K562 (cell line): Measurements from ENCODE around the gene SELENOM. TPM values are rescaled to one million over a fixed set of nuclear protein-coding genes. Genes with fewer than 3 reads are reported as not detected.

Source experiments
- ATAC-seq: fragments of 200-7000 bp; cut with Tn5 transposase; 3 replicates; pipeline ENCODE4 v1.9.1; 2020; ENCODE audit warnings: moderate library complexity
- BruUV-seq: library from RNA; stranded (reverse); fragments of 400-500 nt; replicated peaks from 2 replicates; lab custom pipeline; 2021; lab: Mats Ljungman, UMichigan
- CTCF ChIA-PET: fragments of 300-600 bp; formaldehyde crosslinking; extraction: SDS; loops from one replicate; lab custom pipeline; 2021; ENCODE audit warnings: low intra/inter-chr PET ratio; lab: Yijun Ruan, JAX
- POLR2A ChIA-PET: fragments of 300-600, 350-650 bp; sonication (Branson Sonifier 250); formaldehyde crosslinking; extraction: SDS; loops from one replicate; lab custom pipeline; 2021; ENCODE audit warnings: antibody characterized with exemption, inconsistent platforms; lab: Yijun Ruan, JAX
- DNase-seq, 4 experiments: peaks; one replicate each; pipeline versions ENCODE4 v3.0.0 to v3.0.0-alpha.2; 2011 to 2018; ENCODE audit warnings: low spot score in 3 of 4, mixed read lengths in 3 of 4; ENCODE audit errors: extremely low read depth in 1 of 4
- FAIRE-seq: peaks from 2 replicates; lab custom pipeline; 2011; peaks lifted over from hg19 to GRCh38; lab: Jason Lieb, UNC
- H2AFZ ChIP-seq: 2 replicates; pipeline ENCODE4 v1.6.0; 2011; ENCODE audit warnings: low read depth, low read length, control low read depth, inconsistent platforms
- H3K27ac ChIP-seq: fragments of 200-600 bp; 3 replicates; pipeline ENCODE4 v1.8.0; 2011; ENCODE audit warnings: low read depth, mild to moderate bottlenecking, control low read depth, inconsistent platforms, low read length, moderate library complexity, mixed read lengths; ENCODE audit errors: extremely low read depth
- H3K27me3 ChIP-seq, 2 experiments: fragments of 300-600 bp in 1 of 2; 2 replicates in 1 of 2; 3 replicates in 1 of 2; pipeline versions ENCODE4 v1.6.0 to v1.8.0; 2011; ENCODE audit warnings: inconsistent platforms in 2 of 2, low read length in 2 of 2, mild to moderate bottlenecking in 1 of 2, mixed read lengths in 1 of 2, moderate library complexity in 1 of 2; ENCODE audit not compliant: control insufficient read depth in 2 of 2, insufficient read depth in 2 of 2
- H3K36me3 ChIP-seq: fragments of 300-600 bp; 3 replicates; pipeline ENCODE4 v1.8.0; 2011; ENCODE audit warnings: mild to moderate bottlenecking, low read length, inconsistent platforms; ENCODE audit not compliant: control insufficient read depth, insufficient read depth
- H3K4me1 ChIP-seq, 2 experiments: fragments of 200-600 bp in 1 of 2; replicated peaks in 1 of 2; 2 replicates in 1 of 2; 3 replicates in 1 of 2; pipeline versions ENCODE4 v1.5.1 to v1.8.0; 2011; ENCODE audit warnings: inconsistent platforms in 2 of 2, low read length in 2 of 2, mild to moderate bottlenecking in 1 of 2, mixed read lengths in 1 of 2, moderate library complexity in 1 of 2; ENCODE audit not compliant: control insufficient read depth in 2 of 2, insufficient read depth in 2 of 2
- H3K4me2 ChIP-seq: 2 replicates; pipeline ENCODE4 v1.6.1; 2011; ENCODE audit warnings: low read length, control low read depth, inconsistent platforms, mixed read lengths; ENCODE audit not compliant: insufficient read depth
- H3K4me3 ChIP-seq: fragments of 200-600 bp; sonication (generic), shearing (Covaris generic); 2 replicates; pipeline ENCODE4 v1.5.1; 2016; ENCODE audit warnings: control low read depth, inconsistent platforms
- H3K79me2 ChIP-seq: fragments of 200-600 bp; 3 replicates; pipeline ENCODE4 v1.8.0; 2011; ENCODE audit warnings: low read length, inconsistent platforms; ENCODE audit not compliant: control insufficient read depth, insufficient read depth
- H3K9ac ChIP-seq, 2 experiments: 2 replicates each; pipeline versions ENCODE4 v1.6.0 to v1.6.1; 2011; ENCODE audit warnings: low read depth in 2 of 2, low read length in 2 of 2, control low read depth in 1 of 2, inconsistent platforms in 1 of 2, mild to moderate bottlenecking in 1 of 2, mixed read lengths in 1 of 2; ENCODE audit not compliant: insufficient read depth in 1 of 2
- H3K9me1 ChIP-seq: one replicate; pipeline ENCODE4 v1.6.0; 2011; ENCODE audit warnings: inconsistent platforms, mild to moderate bottlenecking, low read length, moderate library complexity; ENCODE audit not compliant: control insufficient read depth, insufficient read depth
- H3K9me3 ChIP-seq: replicated peaks from 2 replicates; pipeline ENCODE4 v1.5.1; 2011; ENCODE audit warnings: low read depth, low read length, inconsistent platforms; ENCODE audit not compliant: control insufficient read depth, insufficient read depth
- H4K20me1 ChIP-seq: replicated peaks from 2 replicates; pipeline ENCODE4 v1.6.1; 2011; ENCODE audit warnings: low read length, inconsistent platforms, mixed read lengths; ENCODE audit not compliant: control insufficient read depth, insufficient read depth
- BDP1 ChIP-seq: IDR thresholded peaks from 3 replicates; pipeline ENCODE4 v1.6.1; 2011; ENCODE audit not compliant: insufficient read length, insufficient read depth
- CEBPG ChIP-seq, 3 experiments: fragments of 200-800 bp in 1 of 3; sonication (Bioruptor generic) in 1 of 3; sonication (generic) in 1 of 3; formaldehyde crosslinking in 1 of 3; IDR thresholded peaks in 2 of 3; conservative IDR thresholded peaks in 1 of 3; 2 replicates each; pipeline versions ENCODE4 v1.6.1 to v1.8.0; 2016 to 2022; ENCODE audit warnings: missing compliant biosample characterization in 2 of 3, missing genetic modification characterization in 2 of 3, mild to moderate bottlenecking in 1 of 3, missing genetic modification reagents in 1 of 3
- FOXJ2 ChIP-seq: fragments of 200-800 bp; sonication (Bioruptor generic); IDR thresholded peaks from 2 replicates; pipeline ENCODE4 v1.6.1; 2016; ENCODE audit warnings: missing genetic modification characterization, missing compliant biosample characterization
- MTA2 ChIP-seq: fragments of 450-650 bp; IDR thresholded peaks from 2 replicates; pipeline ENCODE4 v1.6.1; 2016; ENCODE audit warnings: low read depth
- NR4A1 ChIP-seq, 2 experiments: fragments of 250-450 bp in 1 of 2; fragments of 450-650 bp in 1 of 2; sonication (Bioruptor Pico) in 1 of 2; IDR thresholded peaks; 2 replicates each; pipeline versions ENCODE4 v1.4.0 to v1.6.1; 2016 to 2020; ENCODE audit warnings: mild to moderate bottlenecking in 2 of 2, missing compliant biosample characterization in 1 of 2, missing genetic modification characterization in 1 of 2, moderate library complexity in 1 of 2
- PCBP2 ChIP-seq: fragments of 200-400 bp; formaldehyde crosslinking; IDR thresholded peaks from 2 replicates; pipeline ENCODE4 v1.6.1; 2018; ENCODE audit warnings: low read length, low read depth, mild to moderate bottlenecking, moderate library complexity; ENCODE audit not compliant: poor library complexity, severe bottlenecking
- SIRT6 ChIP-seq: IDR thresholded peaks from one replicate; pipeline ENCODE4 v1.6.1; 2012; ENCODE audit warnings: low read depth, mild to moderate bottlenecking, control low read depth, inconsistent platforms, low read length, moderate library complexity
- TEAD1 ChIP-seq, 2 experiments: fragments of 450-650 bp in 1 of 2; sonication (generic) in 1 of 2; formaldehyde crosslinking; IDR thresholded peaks; 2 replicates each; pipeline versions ENCODE4 v1.4.0 to v1.8.0; 2020 to 2022; ENCODE audit warnings: mild to moderate bottlenecking in 2 of 2, missing genetic modification reagents in 1 of 2
- WGBS: fragments of 100-300 bp; shearing (Covaris generic); methylation state at CpG from one replicate; pipeline ENCODE4 v1.1.6; 2016; ENCODE audit warnings: low coverage, mixed read lengths; ENCODE audit not compliant: insufficient coverage; ENCODE audit errors: missing lambda C conversion rate; 5-methylcytosine and 5-hydroxymethylcytosine counted together
- in situ Hi-C: fragments of 300-500 bp; cut with MboI; formaldehyde crosslinking; loops from 4 replicates; pipeline ENCODE4 v1.15.0; 2018; ENCODE audit warnings: inconsistent platforms, mixed read lengths
- intact Hi-C: fragments of 100-400 bp; cut with micrococcal nuclease; formaldehyde crosslinking; loops from 2 replicates; pipeline ENCODE4 v1.14.2; 2022
- polyA plus RNA-seq, 8 experiments: library from polyadenylated mRNA; depleted of rRNA in 4 of 8; stranded (reverse) in 5 of 8; unstranded in 3 of 8; fragments of >200 nt; fragmentation: Nextera tagmentation in 2 of 8; fragmentation: Illumina TruSeq in 1 of 8; extraction: Ambion mirVana in 2 of 8; extraction: Trizol in 1 of 8; gene quantifications; 2 replicates each; pipeline versions ENCODE4 v1.2.1 to v1.2.3, GENCODE V29; 2011 to 2014; ENCODE audit warnings: inconsistent platforms in 1 of 8, missing spikeins in 1 of 8
- total RNA-seq, 7 experiments: library from RNA; depleted of rRNA in 6 of 7; stranded (reverse); fragments of >200 nt in 6 of 7; fragmentation: Illumina TruSeq in 2 of 7; extraction: Trizol in 2 of 7; gene quantifications; 2 replicates each; pipeline versions ENCODE4 v1.2.1 to v1.2.3, GENCODE V29; 2011 to 2021; ENCODE audit warnings: low replicate concordance in 1 of 7
- TF ChIP-seq, protein P1 (sequence below): sonication (generic); formaldehyde crosslinking; IDR thresholded peaks from 2 replicates; pipeline ENCODE4 v1.8.1; 2023; ENCODE audit warnings: missing genetic modification reagents, mild to moderate bottlenecking, borderline replicate concordance

SELENOM gene
- total and polyA plus RNA-seq, 9 of the 15 experiments (the other 6 are each of a cell fraction or from before 2014, with no cell fraction given) = 1.2 to 10.6 (median 3.7) TPM

DNA sequence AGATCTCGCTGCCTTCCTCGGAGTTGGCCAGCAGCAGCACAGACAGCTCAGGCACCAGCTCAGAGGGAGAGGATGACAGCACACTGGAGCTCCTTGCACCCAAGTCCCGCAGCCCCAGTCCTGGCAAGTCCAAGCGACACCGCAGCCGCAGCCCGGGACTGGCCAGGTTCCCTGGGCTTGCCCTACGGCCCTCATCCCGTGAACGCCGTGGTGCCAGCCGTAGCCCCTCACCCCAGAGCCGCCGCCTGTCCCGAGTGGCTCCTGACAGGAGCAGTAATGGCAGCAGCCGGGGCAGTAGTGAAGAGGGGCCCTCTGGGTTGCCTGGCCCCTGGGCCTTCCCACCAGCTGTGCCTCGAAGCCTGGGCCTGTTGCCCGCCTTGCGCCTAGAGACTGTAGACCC lies 26.5 kb upstream of the SELENOM start:
- Histone ChIP-seq H3K9ac (no peak overlapping the region), H3K4me3 (no peak overlapping the region), H2AFZ (no peak overlapping the region), H3K9me1 (no peaks in the 10 kb centered on the region), H3K36me3 (no peaks in the 10 kb centered on the region), H3K9me3 (no peaks in the 10 kb centered on the region), H3K4me2 (no peak overlapping the region), H3K27ac (no peak overlapping the region), H3K27me3 (no peaks in the 10 kb centered on the region), H3K79me2 (no peaks in the 10 kb centered on the region), H4K20me1 (no peaks in the 10 kb centered on the region), H3K4me1 (peaks cover 0 to 11% of the 10 kb centered on the region in 2 experiments; a peak in 4 of 5 replicates)
- intact Hi-C loops (no loop called here), in situ Hi-C loops (no loop called here)
- BruUV-seq = no TSS peak
- DNase-seq (no peak), FAIRE-seq (no peak), ATAC-seq (no peak)
- WGBS = 69% methylated on average over 7 of the region's 19 CpGs
- ChIA-PET POLR2A (no interaction called here), CTCF (no interaction called here)
- TF ChIP-seq SIRT6 (no peak), BDP1 (no peak), MTA2 (no peak)

DNA sequence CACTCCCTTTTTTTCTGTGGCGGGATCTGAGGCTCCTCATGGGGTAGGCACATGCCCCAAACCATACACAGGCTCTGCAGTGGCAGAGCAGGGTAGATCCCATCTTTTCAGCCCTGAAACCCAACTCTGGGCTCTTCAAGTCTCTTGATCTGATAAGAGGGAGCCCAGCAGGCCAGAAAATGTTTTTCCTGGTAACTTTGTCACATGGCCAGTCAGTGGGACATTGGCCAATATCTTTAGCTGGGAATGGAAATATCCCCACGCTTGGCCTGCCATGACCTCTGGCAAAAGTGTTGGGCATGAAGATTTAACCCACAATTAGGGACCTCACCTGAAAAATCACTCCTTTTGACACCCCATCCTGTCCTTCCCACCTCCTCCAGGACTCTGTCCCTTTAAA lies 23.5 kb upstream of the SELENOM start:
- DNase-seq = peak in 1 of 4 experiments; percentile 18
- H3K9me3 ChIP-seq = no peaks in the 10 kb centered on the region
- H4K20me1 ChIP-seq = no peaks in the 10 kb centered on the region
- intact Hi-C loops (no loop called here), in situ Hi-C loops (no loop called here)
- H3K36me3 ChIP-seq = no peaks in the 10 kb centered on the region
- no peaks in the 10 kb centered on the region for H3K27me3 ChIP-seq
- no peak overlapping the region for H3K4me2 ChIP-seq
- peak overlapping the region; percentile 39; the same call in 1 of the 2 replicates for H2AFZ ChIP-seq
- ChIA-PET POLR2A (interaction anchor here (0.6 kb wide), 1 partner anchor 26 kb away, joined by 3 read pairs; no protein-coding TSS in a partner anchor), CTCF (no interaction called here)
- no peak for FAIRE-seq
- H3K79me2 ChIP-seq = no peaks in the 10 kb centered on the region
- WGBS = 38% methylated on average over 2 of the region's 2 CpGs
- no peak for ATAC-seq
- H3K9ac ChIP-seq = peak overlapping the region in 1 of 2 experiments; percentile 36; a peak in 1 of 4 replicates
- no peaks in the 10 kb centered on the region for H3K9me1 ChIP-seq
- no peak overlapping the region for H3K4me3 ChIP-seq
- peaks cover 19 to 25% of the 10 kb centered on the region in 2 experiments; a peak in 4 of 5 replicates for H3K4me1 ChIP-seq
- H3K27ac ChIP-seq = no peak overlapping the region
- no TSS peak for BruUV-seq
- TF ChIP-seq, protein P1, sequence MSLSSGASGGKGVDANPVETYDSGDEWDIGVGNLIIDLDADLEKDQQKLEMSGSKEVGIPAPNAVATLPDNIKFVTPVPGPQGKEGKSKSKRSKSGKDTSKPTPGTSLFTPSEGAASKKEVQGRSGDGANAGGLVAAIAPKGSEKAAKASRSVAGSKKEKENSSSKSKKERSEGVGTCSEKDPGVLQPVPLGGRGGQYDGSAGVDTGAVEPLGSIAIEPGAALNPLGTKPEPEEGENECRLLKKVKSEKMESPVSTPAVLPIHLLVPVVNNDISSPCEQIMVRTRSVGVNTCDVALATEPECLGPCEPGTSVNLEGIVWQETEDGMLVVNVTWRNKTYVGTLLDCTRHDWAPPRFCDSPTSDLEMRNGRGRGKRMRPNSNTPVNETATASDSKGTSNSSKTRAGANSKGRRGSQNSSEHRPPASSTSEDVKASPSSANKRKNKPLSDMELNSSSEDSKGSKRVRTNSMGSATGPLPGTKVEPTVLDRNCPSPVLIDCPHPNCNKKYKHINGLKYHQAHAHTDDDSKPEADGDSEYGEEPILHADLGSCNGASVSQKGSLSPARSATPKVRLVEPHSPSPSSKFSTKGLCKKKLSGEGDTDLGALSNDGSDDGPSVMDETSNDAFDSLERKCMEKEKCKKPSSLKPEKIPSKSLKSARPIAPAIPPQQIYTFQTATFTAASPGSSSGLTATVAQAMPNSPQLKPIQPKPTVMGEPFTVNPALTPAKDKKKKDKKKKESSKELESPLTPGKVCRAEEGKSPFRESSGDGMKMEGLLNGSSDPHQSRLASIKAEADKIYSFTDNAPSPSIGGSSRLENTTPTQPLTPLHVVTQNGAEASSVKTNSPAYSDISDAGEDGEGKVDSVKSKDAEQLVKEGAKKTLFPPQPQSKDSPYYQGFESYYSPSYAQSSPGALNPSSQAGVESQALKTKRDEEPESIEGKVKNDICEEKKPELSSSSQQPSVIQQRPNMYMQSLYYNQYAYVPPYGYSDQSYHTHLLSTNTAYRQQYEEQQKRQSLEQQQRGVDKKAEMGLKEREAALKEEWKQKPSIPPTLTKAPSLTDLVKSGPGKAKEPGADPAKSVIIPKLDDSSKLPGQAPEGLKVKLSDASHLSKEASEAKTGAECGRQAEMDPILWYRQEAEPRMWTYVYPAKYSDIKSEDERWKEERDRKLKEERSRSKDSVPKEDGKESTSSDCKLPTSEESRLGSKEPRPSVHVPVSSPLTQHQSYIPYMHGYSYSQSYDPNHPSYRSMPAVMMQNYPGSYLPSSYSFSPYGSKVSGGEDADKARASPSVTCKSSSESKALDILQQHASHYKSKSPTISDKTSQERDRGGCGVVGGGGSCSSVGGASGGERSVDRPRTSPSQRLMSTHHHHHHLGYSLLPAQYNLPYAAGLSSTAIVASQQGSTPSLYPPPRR (CRISPR knock-in tag) = no peak
- TF ChIP-seq TEAD1 (CRISPR knock-in tag; IDR thresholded peaks at IDR 0.05) (0 out of 4 replicates have a peak, but pooled peaks of 1 of the 2 experiments have one; percentile 40), PCBP2 (no peak), NR4A1 (CRISPR knock-in tag; IDR thresholded peaks at IDR 0.05) (no peak), NR4A1 (tag; IDR thresholded peaks at IDR 0.05) (no peak), CEBPG (CRISPR knock-in tag; IDR thresholded peaks at IDR 0.05) (no peak), CEBPG (tag; conservative IDR thresholded peaks at IDR 0.05 in 1 of 2, IDR thresholded peaks at IDR 0.05 in 1 of 2) (peak; percentile 37 to 73; a peak in 2 of 4 replicates), FOXJ2 (0 out of 2 replicates have a peak, but pooled peaks have one; percentile 15)
